GM18867 (cell line): ENCODE measurements around the gene RTN4RL1.

ENCODE experiments used
- ATAC-seq: cut with Tn5 transposase; IDR thresholded peaks from one replicate; pipeline ENCODE4 v1.9.1; 2021; ENCODE audit warnings: mild to moderate bottlenecking, moderate library complexity; ENCODE audit not compliant: unreplicated experiment

Gene RTN4RL1

DNA sequence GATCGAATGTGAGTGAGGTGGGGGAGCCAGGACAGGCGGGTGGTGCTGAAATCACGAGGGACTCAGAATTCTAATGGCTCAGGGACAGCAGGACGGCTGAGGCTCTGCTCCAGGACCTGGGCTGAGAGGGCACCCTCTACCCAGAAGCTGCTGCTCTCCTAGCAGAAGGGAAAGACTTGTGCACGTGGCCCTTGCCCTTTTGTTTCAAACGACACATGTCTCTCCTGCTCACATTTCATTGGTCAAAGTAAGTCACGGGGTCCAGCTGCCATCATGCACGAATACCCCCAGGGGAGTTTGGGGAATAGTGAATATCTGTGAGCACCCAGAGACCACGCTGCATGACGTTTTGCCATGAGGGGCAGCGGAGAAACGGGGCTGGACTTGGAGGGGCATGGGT is 73.2 kb downstream of the RTN4RL1 start:
- ATAC-seq = no peak

GRCh38 chr17:1949754-1950153 is 75.4 kb downstream of the RTN4RL1 start:
- ATAC-seq = no peak

DNA sequence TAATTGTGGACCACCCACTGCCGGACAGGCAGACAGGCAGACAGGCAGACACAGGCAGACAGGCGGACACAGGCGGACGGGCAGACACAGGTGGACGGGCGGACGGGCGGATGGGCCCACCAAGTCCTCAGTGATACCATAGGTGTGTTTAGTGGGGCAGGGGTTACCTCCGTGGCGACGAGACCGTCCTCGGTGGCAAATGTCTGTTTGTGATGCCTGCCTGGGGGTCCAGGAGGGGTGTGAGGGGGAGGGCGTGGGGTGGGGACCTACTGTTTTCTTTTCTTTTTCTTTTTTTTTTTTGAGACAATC is 76.7 kb downstream of the RTN4RL1 start:
- no peak for ATAC-seq

DNA sequence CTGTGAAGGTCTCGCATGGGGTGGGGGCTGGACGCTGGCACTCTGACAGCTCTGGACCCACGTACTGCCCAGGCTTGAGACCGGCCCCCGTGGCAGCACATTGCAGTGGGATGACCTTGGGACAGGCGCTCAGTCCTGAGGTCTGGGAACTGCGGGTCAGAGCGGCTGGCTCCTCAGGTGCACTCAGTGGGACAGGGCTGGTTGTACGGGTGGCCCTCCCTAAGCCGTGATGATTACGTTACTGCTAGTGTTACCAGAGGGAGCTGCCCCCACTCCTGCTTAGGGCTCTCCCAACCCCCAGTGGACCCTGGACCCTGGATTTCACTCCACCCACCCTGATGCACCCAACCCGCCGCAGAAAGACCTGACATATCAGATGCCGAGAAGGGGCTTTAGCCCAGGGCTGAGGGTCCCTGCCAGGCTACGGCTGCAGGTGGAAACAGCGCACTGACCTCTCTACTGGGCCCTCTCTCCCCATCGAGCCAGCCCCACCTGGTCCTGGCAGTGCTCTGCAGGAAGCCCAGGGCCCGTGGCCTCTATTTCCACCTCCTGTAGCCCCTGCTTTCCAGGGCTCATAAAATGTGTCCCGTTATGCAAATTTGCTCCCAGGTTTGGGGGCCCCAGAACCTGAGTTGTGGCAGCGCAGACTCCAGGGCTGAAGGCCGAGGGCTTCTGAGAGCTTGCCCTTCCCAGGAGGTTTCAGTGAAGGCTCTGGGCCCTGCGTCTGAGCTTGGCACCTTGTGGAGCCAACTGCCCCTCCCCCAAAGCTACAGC is 77.2 kb downstream of the RTN4RL1 start:
- no peak for ATAC-seq

GRCh38 chr17:1947229-1947742 is 77.8 kb downstream of the RTN4RL1 start:
- no peak for ATAC-seq

DNA sequence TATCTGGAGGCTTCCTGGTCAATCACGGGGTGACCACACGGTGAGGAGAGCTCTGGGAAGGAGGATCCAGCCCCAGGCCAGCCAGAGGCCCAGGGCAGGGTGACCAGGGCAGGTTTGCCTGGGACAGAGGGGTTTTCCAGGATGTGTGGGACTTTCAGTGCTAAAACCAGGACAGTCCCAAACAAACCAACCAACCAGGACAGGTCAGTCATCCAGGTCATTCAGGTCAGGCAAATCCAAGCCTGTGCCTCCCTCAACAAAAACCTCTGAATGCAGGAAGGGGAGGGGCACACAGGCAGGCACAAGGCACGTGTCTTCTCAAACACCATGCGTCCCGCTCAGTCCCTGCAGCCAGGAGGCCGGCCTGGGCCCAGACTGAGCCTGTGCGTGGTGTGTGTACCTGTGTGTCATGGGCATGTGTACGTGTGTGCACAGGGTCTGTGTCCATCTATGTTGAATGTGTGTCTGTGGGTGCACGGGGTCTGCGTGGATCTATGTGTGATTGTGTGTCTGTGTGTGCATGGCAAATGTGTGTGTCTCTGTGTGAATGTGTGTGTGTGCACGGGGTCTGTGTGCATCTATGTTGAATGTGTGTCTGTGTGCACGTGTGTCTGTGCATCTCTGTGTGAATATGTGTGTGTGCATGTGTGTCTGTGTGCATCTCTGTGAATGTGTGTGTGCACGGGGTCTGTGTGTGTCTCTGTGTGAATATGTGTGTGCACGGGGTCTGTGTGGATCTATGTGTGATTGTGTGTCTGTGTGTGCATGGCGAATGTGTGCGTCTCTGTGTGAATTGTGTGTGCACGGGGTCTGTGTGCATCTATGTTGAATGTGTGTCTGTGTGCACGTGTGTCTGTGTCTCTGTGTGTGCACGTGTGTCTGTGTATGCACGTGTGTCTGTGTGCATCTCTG is 78.9 kb downstream of the RTN4RL1 start:
- ATAC-seq = no peak

DNA sequence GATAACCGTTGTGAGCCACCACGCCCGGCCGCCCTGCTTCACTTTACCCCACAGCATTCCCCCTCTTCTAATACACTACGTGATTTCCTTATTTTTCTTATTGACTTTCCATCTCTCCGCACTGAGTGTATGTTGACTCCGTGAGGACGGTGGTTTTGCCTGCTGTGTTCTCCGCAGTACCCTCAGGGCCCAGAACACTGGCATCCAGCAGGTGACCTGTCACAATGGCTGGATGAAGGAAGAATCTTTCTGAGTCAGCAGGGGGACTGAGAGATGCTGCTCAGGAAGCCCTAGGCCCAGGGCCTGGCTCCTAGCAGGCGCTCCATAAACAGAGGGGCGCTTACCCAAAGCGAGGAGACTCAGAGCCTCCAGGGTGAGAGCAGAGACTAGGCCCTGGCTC is 79.5 kb downstream of the RTN4RL1 start:
- ATAC-seq = no peak

DNA sequence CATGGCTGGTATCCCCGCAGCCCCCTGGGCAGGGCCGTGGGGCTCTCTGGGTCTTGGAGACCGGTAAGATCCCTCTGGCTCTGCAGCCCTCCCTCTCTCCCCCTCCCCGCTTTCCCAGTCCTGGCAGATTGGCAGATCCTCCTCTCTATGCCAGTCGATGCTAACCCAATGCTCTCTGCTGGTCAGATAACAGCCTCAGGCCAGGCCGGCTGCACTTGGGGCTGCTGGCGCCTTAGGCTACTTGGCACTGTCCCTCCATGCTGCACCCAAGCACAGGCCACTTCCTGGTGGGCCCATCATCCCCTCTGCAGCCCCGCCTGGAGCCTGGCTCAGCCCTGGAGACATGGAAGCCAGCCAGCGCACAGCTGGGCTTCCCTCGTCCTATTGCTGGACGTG is 81.7 kb downstream of the RTN4RL1 start:
- ATAC-seq = no peak

- ATAC-seq = no peak
Observed at GRCh38 chr17:1942666-1943435, 82.3 kb downstream of the RTN4RL1 start.

DNA sequence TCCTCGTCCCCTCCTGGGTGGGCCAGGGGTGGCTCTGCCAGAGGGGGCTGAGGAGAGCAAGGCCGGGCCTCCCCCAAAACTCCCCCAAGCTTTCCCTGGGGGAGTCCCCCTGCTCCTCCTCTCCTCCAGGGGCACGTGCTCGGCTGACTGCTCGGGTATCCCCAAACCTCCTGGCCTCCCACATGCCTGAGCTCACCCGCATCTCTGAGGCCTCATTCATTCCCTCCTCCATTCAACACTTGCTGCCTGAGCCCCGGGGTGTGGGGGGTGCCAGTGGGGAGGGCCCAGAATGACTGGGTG is 83.1 kb downstream of the RTN4RL1 start:
- ATAC-seq = no peak

DNA sequence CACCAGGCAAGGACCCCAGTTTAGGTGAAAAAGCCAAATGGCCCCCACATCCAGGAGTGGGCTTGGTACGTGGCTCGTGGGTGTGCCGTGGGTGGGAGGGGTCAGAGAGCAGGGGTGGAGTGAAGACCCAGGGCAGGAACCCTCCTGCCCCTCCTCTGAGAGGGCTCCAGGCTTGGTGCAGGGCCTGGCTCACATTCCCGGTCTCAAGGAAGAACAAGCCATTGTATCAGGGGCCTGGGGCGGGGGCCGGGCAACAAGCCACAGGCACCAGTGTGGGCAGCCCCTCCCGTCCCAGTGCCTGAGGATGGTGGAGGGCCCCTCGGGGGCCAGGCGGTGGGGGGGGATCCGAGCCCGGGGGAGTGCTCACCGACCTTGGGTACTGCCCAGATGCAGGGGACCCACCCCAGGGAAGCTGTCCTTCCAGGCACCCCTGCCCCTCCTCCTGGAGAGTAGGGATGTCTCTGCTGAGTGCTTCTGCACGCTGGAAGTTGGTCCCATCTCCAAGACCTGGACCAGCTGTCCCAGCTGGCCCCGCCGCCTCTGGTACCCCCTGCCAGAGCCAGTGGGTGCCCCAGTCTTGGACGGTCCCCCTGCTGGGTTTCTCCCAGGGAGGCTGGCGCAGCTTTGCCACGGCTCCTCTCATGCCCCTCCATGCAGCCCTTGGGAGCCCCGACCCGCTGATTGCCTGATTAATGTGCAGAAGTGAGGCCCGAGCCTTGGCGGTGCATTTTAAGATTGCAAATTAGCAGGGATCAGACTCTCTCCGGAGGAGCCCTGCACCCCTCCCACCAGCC is 83.7 kb downstream of the RTN4RL1 start:
- no peak for ATAC-seq

- ATAC-seq = no peak
Observed at GRCh38 chr17:1940810-1941185, 84.3 kb downstream of the RTN4RL1 start.

DNA sequence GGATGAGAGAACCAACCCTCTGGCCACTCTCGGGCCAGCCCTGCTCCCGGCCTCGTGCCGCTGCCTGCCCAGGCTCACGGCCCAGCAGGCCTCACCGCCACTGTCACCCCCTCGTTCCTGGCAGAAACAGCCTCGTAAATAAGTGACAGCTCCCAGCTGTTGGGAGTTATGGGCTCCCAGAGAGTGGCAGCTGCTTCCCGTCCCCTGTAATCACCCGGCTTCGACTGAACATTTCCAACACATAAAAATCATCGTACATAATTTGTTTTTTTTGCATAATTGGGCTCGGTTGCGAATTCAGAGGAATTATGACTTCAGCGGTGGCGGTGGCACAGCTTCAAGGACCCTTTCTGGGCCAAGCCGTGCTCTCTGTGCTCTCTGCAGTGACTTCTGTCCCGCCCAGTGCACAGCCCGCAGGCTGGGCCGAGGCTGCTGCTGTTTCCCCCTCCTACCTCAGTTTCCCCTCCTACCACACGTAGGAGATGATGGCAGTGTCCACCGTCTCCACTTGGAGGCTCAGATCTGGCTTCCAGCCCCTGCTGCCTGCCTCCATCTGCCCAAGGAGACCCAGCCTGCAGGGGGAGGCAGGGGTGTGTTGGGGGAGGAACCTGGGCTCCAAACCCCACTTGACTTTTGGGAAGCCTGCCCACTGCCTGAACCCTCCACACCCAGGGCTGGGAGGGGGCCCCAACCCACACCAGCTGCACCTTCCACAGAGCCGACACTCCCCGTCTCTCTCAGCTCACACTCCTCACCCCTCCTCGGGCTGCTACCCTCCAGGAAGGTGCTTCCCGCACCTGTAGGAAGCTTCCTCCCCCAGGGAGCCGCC is 84.9 kb downstream of the RTN4RL1 start:
- no peak for ATAC-seq

DNA sequence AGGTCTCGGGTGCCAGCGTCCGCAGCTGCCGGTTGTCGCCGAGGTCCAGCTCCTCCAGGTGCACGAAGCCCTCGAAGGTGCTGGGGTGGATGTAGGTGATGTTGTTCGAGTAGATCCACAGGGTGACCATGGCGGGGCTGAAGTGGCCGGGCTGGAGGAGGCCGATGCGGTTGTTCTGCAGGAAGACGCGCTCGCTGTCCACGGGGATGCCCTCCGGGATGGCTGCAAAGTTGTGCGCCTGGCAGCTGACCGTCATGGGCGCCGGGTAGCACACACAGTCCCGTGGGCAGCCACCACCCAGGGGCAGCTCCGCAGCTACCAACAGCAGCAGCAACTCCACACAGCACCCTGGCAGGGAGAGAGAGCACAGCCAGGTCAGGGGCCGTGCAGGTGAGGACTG is 87.7 kb downstream of the RTN4RL1 start:
- no peak for ATAC-seq

GRCh38 chr17:1936766-1937165 is 88.4 kb downstream of the RTN4RL1 start:
- no peak for ATAC-seq

DNA sequence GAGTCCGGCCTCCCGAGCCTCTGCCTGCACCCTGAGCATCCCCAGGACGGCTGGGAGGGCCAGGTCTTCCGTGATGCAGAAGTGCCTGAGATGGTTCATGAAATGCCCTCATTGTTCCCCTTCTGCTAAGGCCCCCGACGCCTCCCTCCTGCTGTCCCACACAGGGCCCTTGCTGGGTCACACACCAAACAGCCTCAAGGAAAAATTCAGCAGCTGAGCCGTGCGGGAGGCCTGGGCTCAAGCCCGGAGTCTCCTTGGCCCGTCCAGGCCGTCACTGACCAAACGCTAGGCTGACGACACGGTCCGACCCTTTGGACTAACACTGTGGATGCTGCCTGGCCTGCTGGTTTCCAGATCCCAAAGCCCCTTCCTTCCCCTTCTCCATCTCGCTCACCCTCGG is 90.2 kb downstream of the RTN4RL1 start:
- ATAC-seq = no peak

- ATAC-seq = no peak
Observed at GRCh38 chr17:1933875-1934715, 91.0 kb downstream of the RTN4RL1 start.

DNA sequence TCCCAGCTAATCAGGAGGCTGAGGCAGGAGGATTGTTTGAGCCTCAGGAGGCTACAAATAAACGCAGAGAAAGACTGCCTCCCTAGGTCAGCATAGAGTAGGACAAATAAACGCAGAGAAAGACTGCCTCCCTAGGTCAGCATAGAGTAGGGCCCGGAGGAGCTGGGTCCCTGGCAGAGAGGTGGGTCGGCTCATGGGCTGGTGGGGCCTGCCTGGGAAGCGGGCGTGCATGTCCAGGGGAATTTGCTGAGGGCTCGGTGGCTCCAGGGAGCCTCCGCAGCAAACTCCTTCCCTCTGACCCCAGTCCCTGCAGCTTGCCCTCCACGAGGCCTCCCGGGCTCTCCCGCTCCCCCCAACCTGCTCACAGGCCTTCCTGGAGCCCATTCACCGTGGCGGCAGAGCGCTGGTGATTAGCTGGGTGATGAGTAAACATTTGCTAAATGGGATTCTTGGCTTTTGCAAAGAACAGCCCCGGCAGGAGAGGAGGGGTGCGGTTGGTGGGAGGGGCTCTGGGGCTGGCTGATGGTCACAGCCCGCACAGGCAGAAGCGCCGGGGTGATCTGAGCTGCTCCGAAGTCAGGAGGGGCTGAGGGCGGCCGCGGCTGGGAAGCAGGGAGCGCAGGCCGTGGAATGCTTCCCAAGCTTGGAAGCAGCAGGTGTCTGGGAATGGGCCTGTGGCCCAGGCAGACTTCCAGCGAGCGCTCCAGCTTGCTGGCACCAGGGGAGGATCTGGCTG is 93.1 kb downstream of the RTN4RL1 start:
- no peak for ATAC-seq

DNA sequence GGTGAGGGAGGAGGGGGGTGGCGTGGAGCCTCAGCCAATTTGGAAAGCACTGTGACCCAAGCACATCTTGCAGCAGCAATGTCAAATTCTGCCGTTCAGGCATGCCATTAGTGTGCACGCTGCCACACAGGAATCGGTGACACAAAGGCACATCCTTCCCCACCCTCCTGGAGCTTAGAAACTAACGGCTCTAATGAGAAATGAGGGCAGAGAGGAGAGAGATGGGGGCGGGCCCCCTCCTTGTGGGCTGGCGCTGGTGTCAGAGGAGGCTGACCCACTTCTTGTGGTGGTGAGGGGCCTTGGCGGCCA is 94.8 kb downstream of the RTN4RL1 start:
- ATAC-seq = no peak
